ENCODE results near the gene FBXW5.

Gene FBXW5

GRCh38 chr9:136931611-136932130 lies 12.9 kb downstream of the FBXW5 start:
- no peak for DNase-seq (ENCODE audit: low spot score)

DNA sequence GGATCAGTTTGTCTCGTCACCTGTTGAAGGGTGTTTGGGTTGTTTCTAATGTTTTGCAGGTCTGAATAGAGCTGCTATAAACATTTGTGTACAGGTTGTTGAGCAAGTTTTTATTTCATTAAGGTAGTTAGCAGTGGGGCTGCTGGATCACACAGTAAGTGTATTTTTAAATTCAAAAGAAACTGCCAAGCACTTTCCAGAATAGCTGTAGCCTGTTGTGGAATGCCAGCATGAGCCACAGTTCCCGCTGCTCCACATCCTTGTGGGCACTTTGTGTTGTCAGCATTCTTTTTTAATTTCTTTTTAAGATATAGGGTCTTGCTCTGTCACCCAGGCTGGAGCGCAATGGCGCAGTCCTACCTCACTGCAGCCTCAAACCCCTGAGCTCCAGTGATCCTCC lies 14.5 kb downstream of the FBXW5 start:
- no peak for DNase-seq (ENCODE audit: low spot score)

DNA sequence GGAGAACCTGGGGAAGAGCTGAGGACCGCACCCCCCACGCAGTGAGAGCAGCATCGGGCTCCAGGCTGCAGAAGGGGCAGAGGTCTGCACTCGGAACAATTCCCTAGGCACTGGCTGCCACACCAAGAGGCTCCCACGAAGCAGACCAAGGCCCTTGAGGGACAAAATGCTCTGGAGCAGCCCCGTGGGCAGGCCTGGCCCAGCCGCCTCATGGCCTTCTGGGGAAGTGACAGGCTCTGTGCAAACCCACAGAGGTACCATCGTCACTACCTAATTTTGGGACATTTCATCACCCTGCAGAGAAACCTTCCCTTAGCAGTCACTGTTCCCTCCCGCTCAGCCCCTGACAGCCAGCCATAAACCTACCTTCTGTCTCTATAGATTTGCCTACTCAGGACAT lies 15.9 kb downstream of the FBXW5 start:
- no peak for DNase-seq (ENCODE audit: low spot score)

DNA sequence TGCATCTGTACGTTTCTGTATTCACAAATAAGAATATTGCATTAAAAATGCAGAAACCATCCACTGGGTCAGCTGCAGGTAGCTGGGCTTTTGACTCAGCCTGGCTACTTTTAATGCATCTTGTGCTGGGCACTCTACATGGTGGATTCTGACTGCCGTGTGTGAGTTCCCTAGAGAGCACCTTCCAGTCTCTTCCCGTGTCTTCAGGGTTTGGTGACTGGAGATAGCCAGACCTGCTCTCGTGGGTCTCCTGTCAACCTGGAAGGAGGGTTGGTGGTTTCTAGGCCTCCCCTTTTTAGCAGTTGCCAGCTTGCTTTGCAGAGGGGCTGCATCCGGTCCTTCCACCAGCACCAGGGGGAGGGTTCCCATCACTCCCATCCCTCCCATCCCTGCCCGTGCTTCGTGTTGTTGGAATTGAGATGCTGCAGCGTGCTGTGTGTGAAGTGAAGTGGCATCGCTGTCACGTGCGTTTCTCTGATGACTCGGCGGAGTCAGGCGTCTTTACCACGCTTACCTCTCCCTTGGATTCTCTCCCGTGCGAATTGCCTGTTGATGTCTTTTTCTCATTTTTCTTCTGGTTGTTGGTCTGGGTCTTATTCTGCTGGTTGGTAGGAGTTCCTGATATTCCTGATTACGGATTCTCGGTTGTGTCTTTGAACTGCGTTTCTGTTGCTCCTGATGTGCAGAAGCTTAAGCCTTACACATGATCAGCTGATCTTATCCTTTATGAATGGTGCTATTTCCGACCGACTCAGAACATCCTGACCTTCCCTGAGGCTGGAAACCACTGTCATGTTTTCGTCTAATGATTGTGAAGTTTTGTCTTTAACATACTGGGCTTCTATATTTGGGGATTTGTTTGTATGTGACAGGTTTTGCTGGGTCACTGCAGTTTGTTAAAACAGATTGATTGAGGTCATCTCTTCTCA lies 16.9 kb downstream of the FBXW5 start:
- DNase-seq (ENCODE audit: low spot score) = no peak

GRCh38 chr9:136926749-136927148 lies 17.8 kb downstream of the FBXW5 start:
- no peak for DNase-seq (ENCODE audit: low spot score)

- DNase-seq (ENCODE audit: low spot score) = no peak
Observed at GRCh38 chr9:136926154-136926704, 18.3 kb downstream of the FBXW5 start.

GRCh38 chr9:136925414-136926153 lies 19.0 kb downstream of the FBXW5 start:
- DNase-seq (ENCODE audit: low spot score) = no peak

DNA sequence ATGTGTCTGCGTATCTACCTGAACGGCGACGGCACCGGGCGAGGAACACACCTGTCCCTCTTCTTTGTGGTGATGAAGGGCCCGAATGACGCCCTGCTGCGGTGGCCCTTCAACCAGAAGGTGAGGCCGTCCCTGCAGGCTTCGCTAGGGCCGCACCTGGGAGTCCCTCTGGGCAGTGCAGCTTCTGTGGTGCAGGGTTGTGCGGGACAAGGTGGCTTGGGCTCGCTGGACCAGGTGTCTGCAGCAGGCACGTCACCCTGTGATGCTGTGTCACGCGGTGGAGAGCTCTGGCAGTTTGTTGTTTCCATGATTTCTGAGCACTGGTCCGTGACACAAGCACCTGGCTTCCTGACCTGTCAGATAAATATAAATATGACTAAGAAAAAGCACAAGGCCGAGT lies 20.7 kb downstream of the FBXW5 start:
- no peak for DNase-seq (ENCODE audit: low spot score)

- no peak for DNase-seq (ENCODE audit: low spot score)
Observed at GRCh38 chr9:136922540-136922939, 22.0 kb downstream of the FBXW5 start.

DNA sequence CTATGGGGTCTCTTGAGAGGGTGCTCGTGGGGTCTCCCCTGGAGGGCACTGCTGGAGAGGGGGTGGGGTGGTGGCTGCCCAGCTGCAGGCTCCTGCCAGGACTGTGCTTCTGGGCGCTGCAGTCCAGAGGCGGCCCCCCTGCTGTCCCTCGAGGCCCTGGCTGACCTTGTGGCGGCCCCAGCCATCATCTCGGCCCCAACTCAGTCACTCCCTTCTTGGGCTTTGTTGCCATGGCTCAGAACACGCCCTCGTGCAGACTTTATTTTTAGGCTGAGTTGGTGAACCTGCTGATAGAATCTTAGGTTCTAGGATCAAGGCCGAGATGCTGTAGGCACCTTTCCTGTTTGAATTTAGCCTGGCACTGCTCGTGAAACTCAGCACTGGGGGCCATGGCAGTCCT lies 22.8 kb downstream of the FBXW5 start:
- no peak for DNase-seq (ENCODE audit: low spot score)

GRCh38 chr9:136921307-136921706 lies 23.2 kb downstream of the FBXW5 start:
- no peak for DNase-seq (ENCODE audit: low spot score)

GRCh38 chr9:136920734-136921231 lies 23.8 kb downstream of the FBXW5 start:
- no peak for DNase-seq (ENCODE audit: low spot score)

- DNase-seq (ENCODE audit: low spot score) = no peak
Observed at GRCh38 chr9:136920069-136920468, 24.5 kb downstream of the FBXW5 start.

- DNase-seq (ENCODE audit: low spot score) = no peak
Observed at GRCh38 chr9:136917902-136918301, 26.6 kb downstream of the FBXW5 start.

GRCh38 chr9:136916330-136917184 lies 28.0 kb downstream of the FBXW5 start:
- no peak for DNase-seq (ENCODE audit: low spot score)

DNA sequence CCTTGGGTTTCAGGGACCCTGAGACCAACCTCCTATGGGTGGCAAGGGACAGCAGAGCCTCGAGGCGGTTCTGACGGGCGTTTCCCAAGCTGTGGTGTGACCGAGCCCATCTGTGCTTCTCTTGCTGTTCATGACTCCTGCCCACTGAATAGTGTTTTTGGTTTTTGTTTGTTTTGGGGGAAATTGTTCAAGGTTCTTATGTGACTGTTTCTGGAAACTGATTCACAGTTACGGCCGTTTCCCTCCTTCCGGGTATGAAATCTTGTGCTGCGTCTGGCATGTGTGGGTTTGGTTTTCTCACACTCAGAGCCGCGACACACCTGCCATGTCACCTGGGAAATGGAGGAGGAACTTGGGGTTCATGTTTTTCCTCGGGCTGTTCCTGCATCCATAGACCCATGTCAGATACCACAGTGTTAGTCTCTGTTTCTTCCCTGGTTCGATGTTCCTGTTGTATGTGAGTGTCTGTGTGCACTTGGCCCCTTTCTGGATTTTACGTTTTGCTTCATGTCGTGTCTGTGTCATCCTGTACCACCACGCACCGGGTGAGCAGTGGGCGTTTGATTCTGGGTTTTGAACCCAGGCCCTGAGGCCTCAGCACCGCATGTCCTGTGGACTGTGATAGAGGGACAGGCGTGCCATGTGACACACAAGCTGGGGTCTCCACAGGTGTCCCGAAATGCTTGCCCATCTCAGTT lies 28.8 kb downstream of the FBXW5 start:
- DNase-seq (ENCODE audit: low spot score) = no peak

DNA sequence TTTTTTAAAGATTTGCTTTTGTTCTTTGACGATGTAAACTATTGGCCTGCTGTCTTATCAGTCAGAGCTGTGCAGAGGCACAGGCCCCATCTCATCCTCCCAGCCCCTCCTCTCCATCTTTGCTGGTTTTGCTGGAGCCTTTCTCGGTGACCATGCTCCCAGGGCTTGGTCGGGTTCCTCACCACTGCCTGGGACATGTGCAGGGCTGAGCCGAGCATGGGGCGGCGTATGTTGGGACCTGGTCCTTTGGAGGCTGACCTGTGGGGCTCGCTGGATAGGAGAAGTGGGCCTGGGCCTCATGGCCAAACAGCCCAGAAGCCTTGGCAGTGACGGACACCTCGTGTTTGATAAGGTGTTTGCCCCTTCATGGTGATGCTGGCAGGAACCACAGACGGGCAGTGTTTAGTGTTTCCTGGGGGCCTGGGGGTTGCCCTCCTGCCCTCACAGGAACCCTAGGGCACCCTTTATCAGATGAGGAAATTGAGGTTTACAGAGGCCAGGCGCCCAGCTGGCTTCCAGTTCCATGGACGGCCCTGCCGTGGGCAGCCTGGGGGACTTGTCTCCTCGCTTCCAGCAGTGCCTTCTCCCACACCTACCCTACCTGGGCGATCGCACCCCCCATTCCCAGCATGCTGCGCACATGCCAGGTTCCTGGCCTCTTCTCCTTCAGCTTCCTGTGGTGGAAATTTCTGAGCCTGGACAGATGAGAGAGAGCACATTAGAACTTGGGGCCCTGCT lies 30.7 kb downstream of the FBXW5 start:
- no peak for DNase-seq (ENCODE audit: low spot score)

- no peak for DNase-seq (ENCODE audit: low spot score)
Observed at GRCh38 chr9:136910901-136911245, 33.7 kb downstream of the FBXW5 start.

DNA sequence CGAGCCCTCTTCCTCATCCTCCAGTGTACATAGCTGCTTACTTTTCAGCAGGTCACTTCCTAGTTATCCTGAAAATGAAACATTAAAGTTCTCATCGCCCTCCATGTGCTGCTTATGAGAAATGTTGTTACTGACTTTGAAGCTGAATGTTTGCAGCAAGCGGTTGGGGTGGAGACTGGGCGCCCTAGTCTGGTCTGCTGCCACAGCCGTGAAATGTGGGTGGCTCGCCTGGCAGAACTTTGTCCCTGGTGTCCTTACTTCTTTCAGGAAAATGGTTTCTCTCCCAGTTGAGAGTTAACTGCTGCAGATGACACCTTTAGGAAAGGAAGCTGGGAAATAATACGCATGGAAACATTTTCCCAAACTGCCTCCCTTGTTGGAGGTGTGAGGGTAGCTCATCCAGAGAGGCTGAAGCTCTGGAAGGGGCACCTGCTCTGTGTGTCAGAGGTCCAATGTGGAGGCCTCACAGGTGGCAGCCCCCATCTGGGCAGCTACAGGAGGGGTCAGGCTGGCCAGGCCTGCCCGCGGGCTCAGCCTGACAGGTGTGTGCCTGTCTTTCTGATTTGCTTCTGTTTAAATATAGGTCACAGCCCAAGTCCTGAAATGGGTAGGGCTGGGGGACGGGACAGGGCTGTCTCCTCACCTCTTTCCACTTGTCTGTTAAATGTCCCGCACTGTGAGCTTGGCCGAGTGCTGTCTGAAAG lies 34.2 kb downstream of the FBXW5 start:
- no peak for DNase-seq (ENCODE audit: low spot score)

All from AG08395 (cell line).